Adrenal gland (tissue), 12 donors: Measurements from ENCODE around the gene ICAM2. TPM values are rescaled to one million over a fixed set of nuclear protein-coding genes. Genes with fewer than 3 reads are reported as not detected.
A peak's percentile ranks its signal among the peaks of the same experiment; 100 is the strongest.

Experiments
- DNase-seq, 7 donors: peaks; one replicate each; pipeline ENCODE4 v3.0.0-alpha.2; 2019 to 2020
- H3K27ac ChIP-seq, 5 donors: fragments of 200-600 bp; sonication (generic) in 4 of 5; 1 replicate in 3 of 5; 2 replicates in 2 of 5; pipeline versions ENCODE4 v1.5.1 to v1.8.0; 2016 to 2020; ENCODE audit warnings: mild to moderate bottlenecking in 1 of 5
- H3K27me3 ChIP-seq: fragments of 200-600 bp; 2 replicates; pipeline ENCODE4 v1.8.0; 2021
- H3K36me3 ChIP-seq, 2 donors: fragments of 200-600 bp; replicated peaks in 1 of 2; 1 replicate in 1 of 2; 2 replicates in 1 of 2; pipeline versions ENCODE4 v1.5.1 to v1.8.0; 2018 to 2022
- H3K4me1 ChIP-seq, 2 donors: fragments of 200-600 bp; replicated peaks in 1 of 2; 1 replicate in 1 of 2; 2 replicates in 1 of 2; pipeline versions ENCODE4 v1.5.1 to v1.8.0; 2018 to 2021
- H3K4me3 ChIP-seq, 4 donors: fragments of 200-600 bp; sonication (generic) in 3 of 4; one replicate each; pipeline ENCODE4 v1.5.1; 2016 to 2018
- H3K9me3 ChIP-seq, 3 donors: fragments of 200-600 bp; sonication (generic) in 1 of 3; replicated peaks in 1 of 3; 1 replicate in 2 of 3; 2 replicates in 1 of 3; pipeline versions ENCODE4 v1.5.1 to v1.8.0; 2016 to 2021
- CTCF ChIP-seq, 6 experiments: fragments of 450-650 bp in 4 of 6; fragments of 200-600 bp in 2 of 6; sonication (generic) in 1 of 6; IDR thresholded peaks; 1 replicate in 5 of 6; 2 replicates in 1 of 6; pipeline versions ENCODE4 v1.5.1 to v1.8.0; 2016 to 2021; ENCODE audit warnings: antibody characterized with exemption in 6 of 6, mild to moderate bottlenecking in 2 of 6, moderate library complexity in 1 of 6
- POLR2A ChIP-seq, 2 donors: fragments of 450-650 bp; IDR thresholded peaks; one replicate each; pipeline ENCODE4 v1.6.1; 2017; ENCODE audit warnings: antibody characterized with exemption in 2 of 2, mild to moderate bottlenecking in 2 of 2, moderate library complexity in 1 of 2
- WGBS, 4 donors: extraction: QIAGEN DNeasy Blood & Tissue Kit in 2 of 4; methylation state at CpG; one replicate each; pipeline versions ENCODE4 v1.1.5 to v1.1.7; 2013 to 2017; 5-methylcytosine and 5-hydroxymethylcytosine counted together
- intact Hi-C, 2 donors: fragments of 100-400 bp; cut with DNase I; formaldehyde crosslinking; loops; one replicate each; pipeline versions ENCODE4 v1.14.1 to v1.15.0; 2022 to 2023
- polyA plus RNA-seq, 3 donors: library from polyadenylated mRNA; stranded (reverse); fragments of 200-250 nt in 2 of 3; fragments of 350-450 nt in 1 of 3; fragmentation: Illumina TruSeq in 1 of 3; extraction: RNeasy Lipid Tissue Mini Kit (QIAGEN cat#74804) in 1 of 3; gene quantifications; one replicate each; pipeline ENCODE4 v1.2.3, GENCODE V29; 2013 to 2014
- total RNA-seq, 9 donors: library from RNA; depleted of rRNA in 4 of 9; stranded (reverse); fragments of >200 nt in 4 of 9; fragments of 120-200 nt in 1 of 9; fragmentation: NEBNext Ultra II Directional in 1 of 9; extraction: Animal tissue kit (Norgen Biotek cat#: 25700) in 1 of 9; gene quantifications; one replicate each; pipeline versions ENCODE4 v1.1.0 to v1.2.4, GENCODE V29; 2013 to 2023
- donor health status: healthy with polysubstance abuse.
- donor health status: Bipolar disorder and iron deficiency.
- donor health status: DM: yes; HTN: yes; CAD: no.
- donor health status: DM: no; HTN: no; CAD: no.
- donor health status: DM: no; HTN: no; CAD: no.
- donor health status: DM: yes; HTN: yes; CAD: no.

ICAM2 gene
- total and polyA plus RNA-seq, 12 donors: 9.6 to 42.2 (median 20.9) TPM

GRCh38 chr17:64059756-64060155, 39.3 kb upstream of the ICAM2 start:
- H3K27me3 ChIP-seq: no peaks in the 10 kb centered on the region
- 83 to 100% (median 90%) methylated on average over 2 of the region's 2 CpGs for WGBS, 4 donors
- no peak for TF ChIP-seq POLR2A (IDR thresholded peaks at IDR 0.05)
- no peak for TF ChIP-seq CTCF (IDR thresholded peaks at IDR 0.05)
- peak overlapping the region in 3 of 5 donors; percentile 13 to 75 (median 47) for H3K27ac ChIP-seq
- intact Hi-C loops: loop anchor here in 1 of 2 donors (10.0 kb wide), 2 partner anchors 75 to 225 kb away; partner anchors contain the start of gene ERN1
- H3K4me3 ChIP-seq: no peak overlapping the region
- peaks cover 8 to 39% of the 10 kb centered on the region in 2 donors for H3K4me1 ChIP-seq
- peaks cover 0 to 75% of the 10 kb centered on the region in 2 donors for H3K36me3 ChIP-seq
- no peaks in the 10 kb centered on the region for H3K9me3 ChIP-seq
- DNase-seq: no peak

DNA sequence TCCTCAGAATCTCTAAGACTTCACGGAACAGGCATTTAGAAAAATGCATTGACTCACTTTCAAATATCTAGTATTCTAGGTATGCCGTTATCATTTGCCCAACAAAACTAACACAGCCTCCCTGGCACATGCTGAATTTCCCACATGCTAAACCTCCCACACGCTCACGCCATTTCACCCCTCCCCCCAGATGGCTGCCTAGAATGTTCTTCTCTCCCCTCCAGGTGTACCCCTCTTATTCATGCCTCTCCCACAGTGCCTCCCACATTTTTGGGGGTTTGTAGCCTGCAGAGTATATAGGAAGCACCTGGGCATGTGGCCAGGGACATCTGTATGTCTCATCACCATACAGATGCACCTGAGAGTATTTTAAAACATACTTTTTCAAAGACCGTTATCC, 38.2 kb upstream of the ICAM2 start:
- no peak overlapping the region for H3K4me3 ChIP-seq
- H3K27ac ChIP-seq: no peak overlapping the region
- peaks cover 8 to 29% of the 10 kb centered on the region in 2 donors for H3K4me1 ChIP-seq
- 84 to 88% (median 85%) methylated on average over 5 of the region's 5 CpGs for WGBS, 4 donors
- intact Hi-C loops: no loop called here
- no peaks in the 10 kb centered on the region for H3K27me3 ChIP-seq
- peaks cover 0 to 77% of the 10 kb centered on the region in 2 donors for H3K36me3 ChIP-seq
- DNase-seq: no peak
- no peak for TF ChIP-seq POLR2A (IDR thresholded peaks at IDR 0.05)
- TF ChIP-seq CTCF (IDR thresholded peaks at IDR 0.05): no peak
- no peaks in the 10 kb centered on the region for H3K9me3 ChIP-seq

- peaks cover 5 to 21% of the 10 kb centered on the region in 2 donors for H3K4me1 ChIP-seq
- whole genome bisulfite sequencing, 4 donors: 69 to 90% (median 80%) methylated on average over 7 to 9 of the region's 9 CpGs
- no peaks in the 10 kb centered on the region for H3K27me3 ChIP-seq
- TF ChIP-seq POLR2A (IDR thresholded peaks at IDR 0.05) (no peak), CTCF (IDR thresholded peaks at IDR 0.05) (no peak)
- no peak overlapping the region for H3K4me3 ChIP-seq
- intact Hi-C loops: no loop called here
- DNase-seq: no peak
- H3K27ac ChIP-seq: peak overlapping the region in 1 of 5 donors; percentile 41
- H3K36me3 ChIP-seq: peaks cover 0 to 81% of the 10 kb centered on the region in 2 donors
- no peaks in the 10 kb centered on the region for H3K9me3 ChIP-seq
These were observed 37.3 kb upstream of the ICAM2 start for GRCh38 chr17:64057701-64058263.

DNA sequence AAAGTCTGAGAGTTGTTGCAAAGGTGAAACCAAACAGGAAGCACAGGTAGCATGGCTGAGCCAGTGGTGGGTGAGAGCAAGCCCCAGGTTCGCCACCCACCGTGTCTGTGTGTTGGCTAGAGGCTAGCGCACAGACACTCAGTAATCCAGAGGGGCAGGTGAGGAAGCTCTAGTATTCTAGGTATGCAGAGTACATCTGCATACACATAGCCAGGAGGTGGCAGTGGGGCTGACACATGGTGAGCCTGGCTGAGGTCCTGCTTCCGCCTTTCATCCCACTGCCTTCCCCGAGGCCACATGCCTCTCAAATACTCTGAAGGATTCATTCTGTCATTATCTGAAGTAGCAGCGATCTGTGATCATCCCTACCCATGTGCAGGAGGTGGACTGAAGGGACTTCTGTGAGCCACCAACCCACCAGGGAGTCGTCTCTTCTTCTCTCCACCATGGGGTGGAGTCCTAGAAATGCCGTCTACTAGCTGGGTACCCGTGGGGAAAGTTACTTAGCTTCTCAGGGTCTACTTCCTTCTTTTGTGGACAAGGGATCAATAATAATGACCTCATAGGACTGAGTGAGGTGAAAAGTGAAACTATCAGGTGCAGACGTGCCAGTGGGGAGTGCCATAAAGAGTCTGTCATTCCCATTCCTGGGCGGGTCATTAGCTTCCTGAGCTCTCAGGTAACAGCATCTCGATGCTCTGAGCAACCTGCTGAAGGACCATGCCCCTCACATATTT, 36.0 kb upstream of the ICAM2 start:
- Histone ChIP-seq H3K9me3 (no peaks in the 10 kb centered on the region), H3K4me1 (peaks cover 5 to 9% of the 10 kb centered on the region in 2 donors), H3K27ac (peak overlapping the region in 1 of 5 donors; percentile 41), H3K36me3 (peaks cover 0 to 94% of the 10 kb centered on the region in 2 donors), H3K4me3 (no peak overlapping the region), H3K27me3 (no peaks in the 10 kb centered on the region)
- no peak for TF ChIP-seq CTCF (IDR thresholded peaks at IDR 0.05)
- TF ChIP-seq POLR2A (IDR thresholded peaks at IDR 0.05): no peak
- DNase-seq: no peak
- 71 to 76% (median 73%) methylated on average over 10 to 12 of the region's 12 CpGs for WGBS, 4 donors
- intact Hi-C loops: no loop called here
